Gastrocnemius medialis (tissue), 4 donors: ENCODE data around the gene RABEP2.

Experiments
- CTCF ChIP-seq, 5 experiments: fragments of 450-650 bp in 3 of 5; fragments of 200-600 bp in 2 of 5; sonication (generic) in 2 of 5; IDR thresholded peaks in 4 of 5; conservative IDR thresholded peaks in 1 of 5; 1 replicate in 4 of 5; 2 replicates in 1 of 5; pipeline ENCODE4 v1.5.1; 2016 to 2019; ENCODE audit warnings: antibody characterized with exemption in 5 of 5, mild to moderate bottlenecking in 3 of 5, moderate library complexity in 3 of 5
- POLR2A ChIP-seq, 2 donors: fragments of 450-650 bp; IDR thresholded peaks; one replicate each; pipeline ENCODE4 v1.6.1; 2017; ENCODE audit warnings: antibody characterized with exemption in 2 of 2, mild to moderate bottlenecking in 2 of 2, moderate library complexity in 2 of 2

GRCh38 chr16:28875134-28876018 is 49.7 kb downstream of the RABEP2 start:
- TF ChIP-seq CTCF (IDR thresholded peaks at IDR 0.05 in 4 of 5, conservative IDR thresholded peaks at IDR 0.05 in 1 of 5) = peak in 3 of 5 experiments; percentile 28 to 38 (median 37)
- TF ChIP-seq POLR2A (IDR thresholded peaks at IDR 0.05) = peak in 1 of 2 donors; percentile 26
